Lung (tissue), 12 donors: ENCODE results near the gene L3MBTL2. TPM values are rescaled to one million over a fixed set of nuclear protein-coding genes. Genes with fewer than 3 reads are reported as not detected.

ENCODE experiments used
- ATAC-seq: fragments of 200-7000 bp; cut with Tn5 transposase; one replicate; pipeline ENCODE4 v1.9.1; 2020; ENCODE audit warnings: moderate number of reproducible peaks; ENCODE audit not compliant: insufficient read depth, low FRiP score
- DNase-seq, 3 donors: peaks; one replicate each; pipeline ENCODE4 v3.0.0-alpha.2; 2013 to 2017
- H3K27ac ChIP-seq, 2 donors: one replicate each; pipeline ENCODE4 v1.5.1; 2013; ENCODE audit warnings: mild to moderate bottlenecking in 2 of 2, moderate library complexity in 2 of 2, control low read depth in 1 of 2, inconsistent platforms in 1 of 2, low read depth in 1 of 2, low read length in 1 of 2
- H3K27me3 ChIP-seq, 3 donors: one replicate each; pipeline ENCODE4 v1.5.1; 2013; ENCODE audit warnings: low read length in 2 of 3; ENCODE audit not compliant: control insufficient read depth in 3 of 3, insufficient read depth in 3 of 3
- H3K36me3 ChIP-seq, 4 donors: one replicate each; pipeline ENCODE4 v1.5.1; 2013; ENCODE audit warnings: low read length in 4 of 4, mild to moderate bottlenecking in 1 of 4, moderate library complexity in 1 of 4; ENCODE audit not compliant: control insufficient read depth in 4 of 4, insufficient read depth in 4 of 4
- H3K4me1 ChIP-seq, 5 donors: one replicate each; pipeline ENCODE4 v1.5.1; 2013; ENCODE audit warnings: low read length in 5 of 5, mild to moderate bottlenecking in 2 of 5, moderate library complexity in 1 of 5; ENCODE audit not compliant: control insufficient read depth in 5 of 5, insufficient read depth in 5 of 5
- H3K4me3 ChIP-seq: one replicate; pipeline ENCODE4 v1.5.1; 2013; ENCODE audit warnings: mild to moderate bottlenecking, control low read depth, moderate library complexity
- H3K9ac ChIP-seq, 2 donors: one replicate each; pipeline ENCODE4 v1.5.1; 2013; ENCODE audit warnings: low read length in 2 of 2, control low read depth in 1 of 2; ENCODE audit not compliant: insufficient read depth in 1 of 2
- H3K9me3 ChIP-seq, 4 donors: one replicate each; pipeline ENCODE4 v1.5.1; 2013; ENCODE audit warnings: low read length in 3 of 4, mild to moderate bottlenecking in 1 of 4, moderate library complexity in 1 of 4; ENCODE audit not compliant: control insufficient read depth in 4 of 4, insufficient read depth in 3 of 4
- WGBS, 2 donors: extraction: QIAGEN DNeasy Blood & Tissue Kit; methylation state at CpG; one replicate each; pipeline ENCODE4 v1.1.7; 2013; 5-methylcytosine and 5-hydroxymethylcytosine counted together
- polyA plus RNA-seq, 2 donors: library from polyadenylated mRNA; stranded (reverse); fragments of 200-250 nt; gene quantifications; one replicate each; pipeline ENCODE4 v1.2.1, GENCODE V29; 2013
- total RNA-seq, 2 donors: library from RNA; depleted of rRNA in 1 of 2; stranded (reverse); fragments of >200 nt in 1 of 2; gene quantifications; one replicate each; pipeline ENCODE4 v1.2.1, GENCODE V29; 2014 to 2021
- TF ChIP-seq, protein P1 (sequence below): IDR thresholded peaks from 2 replicates; pipeline ENCODE4 v1.5.1; 2012; ENCODE audit warnings: mild to moderate bottlenecking; ENCODE audit errors: control extremely low read depth, extremely low read depth
- donor health status: control.
- donor health status: control.
- donor health status: Bipolar disorder and iron deficiency.
- donor health status: healthy.
- donor health status: DM: yes; HTN: yes; CAD: no.

Gene L3MBTL2
- total and polyA plus RNA-seq, 4 donors = 11.2 to 28.6 (median 19.6) TPM

GRCh38 chr22:41243361-41243760, 38.2 kb downstream of the L3MBTL2 start:
- 95% methylated on average over 6 of the region's 6 CpGs for WGBS, 2 donors
- TF ChIP-seq, protein P1, sequence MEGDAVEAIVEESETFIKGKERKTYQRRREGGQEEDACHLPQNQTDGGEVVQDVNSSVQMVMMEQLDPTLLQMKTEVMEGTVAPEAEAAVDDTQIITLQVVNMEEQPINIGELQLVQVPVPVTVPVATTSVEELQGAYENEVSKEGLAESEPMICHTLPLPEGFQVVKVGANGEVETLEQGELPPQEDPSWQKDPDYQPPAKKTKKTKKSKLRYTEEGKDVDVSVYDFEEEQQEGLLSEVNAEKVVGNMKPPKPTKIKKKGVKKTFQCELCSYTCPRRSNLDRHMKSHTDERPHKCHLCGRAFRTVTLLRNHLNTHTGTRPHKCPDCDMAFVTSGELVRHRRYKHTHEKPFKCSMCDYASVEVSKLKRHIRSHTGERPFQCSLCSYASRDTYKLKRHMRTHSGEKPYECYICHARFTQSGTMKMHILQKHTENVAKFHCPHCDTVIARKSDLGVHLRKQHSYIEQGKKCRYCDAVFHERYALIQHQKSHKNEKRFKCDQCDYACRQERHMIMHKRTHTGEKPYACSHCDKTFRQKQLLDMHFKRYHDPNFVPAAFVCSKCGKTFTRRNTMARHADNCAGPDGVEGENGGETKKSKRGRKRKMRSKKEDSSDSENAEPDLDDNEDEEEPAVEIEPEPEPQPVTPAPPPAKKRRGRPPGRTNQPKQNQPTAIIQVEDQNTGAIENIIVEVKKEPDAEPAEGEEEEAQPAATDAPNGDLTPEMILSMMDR = no peak
- peaks cover 0 to 30% (median 7%) of the 10 kb centered on the region in 4 donors for H3K36me3 ChIP-seq
- peaks cover 0 to 1% (median 0%) of the 10 kb centered on the region in 5 donors for H3K4me1 ChIP-seq
- no peak for ATAC-seq
- H3K4me3 ChIP-seq = no peak overlapping the region
- H3K9ac ChIP-seq = no peak overlapping the region
- H3K27me3 ChIP-seq = no peaks in the 10 kb centered on the region
- no peaks in the 10 kb centered on the region for H3K9me3 ChIP-seq
- DNase-seq = no peak
- H3K27ac ChIP-seq = no peak overlapping the region

- H3K27ac ChIP-seq = no peak overlapping the region
- DNase-seq = no peak
- no peak overlapping the region for H3K9ac ChIP-seq
- peaks cover 11 to 56% (median 21%) of the 10 kb centered on the region in 4 donors for H3K36me3 ChIP-seq
- H3K4me3 ChIP-seq = no peak overlapping the region
- no peaks in the 10 kb centered on the region for H3K9me3 ChIP-seq
- no peak for ATAC-seq
- WGBS, 2 donors = 88 to 90% methylated on average over 20 to 21 of the region's 21 CpGs
- H3K27me3 ChIP-seq = no peaks in the 10 kb centered on the region
- TF ChIP-seq, protein P1 = no peak
- H3K4me1 ChIP-seq = no peaks in the 10 kb centered on the region
These were observed 40.9 kb downstream of the L3MBTL2 start for GRCh38 chr22:41245917-41246499.

DNA sequence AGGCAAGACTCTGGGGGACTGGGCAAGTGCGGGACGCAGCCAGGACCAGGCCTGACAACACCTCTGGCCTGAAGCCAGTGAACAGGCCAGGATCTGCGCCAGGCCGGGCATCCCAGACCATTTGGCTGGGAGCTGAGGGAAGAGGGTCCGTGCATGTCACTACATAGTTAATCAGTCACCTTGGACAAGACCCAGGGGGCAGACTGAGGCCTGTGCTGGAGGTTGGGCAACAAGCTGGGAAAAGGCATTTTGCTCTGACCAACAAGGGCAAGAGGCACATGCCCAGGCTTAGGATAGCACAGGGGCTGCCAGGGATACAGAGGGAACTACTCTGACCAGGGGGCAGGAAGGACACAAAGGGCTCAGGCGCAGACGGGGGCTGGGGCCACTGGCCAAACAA, 42.6 kb downstream of the L3MBTL2 start:
- Histone ChIP-seq H3K36me3 (peaks cover 14 to 65% (median 25%) of the 10 kb centered on the region in 4 donors), H3K4me3 (no peak overlapping the region), H3K4me1 (no peaks in the 10 kb centered on the region), H3K9ac (no peak overlapping the region), H3K27me3 (no peaks in the 10 kb centered on the region), H3K9me3 (no peaks in the 10 kb centered on the region), H3K27ac (no peak overlapping the region)
- 85 to 95% methylated on average over 7 of the region's 7 CpGs for WGBS, 2 donors
- DNase-seq (no peak), ATAC-seq (no peak)
- TF ChIP-seq, protein P1 = no peak

DNA sequence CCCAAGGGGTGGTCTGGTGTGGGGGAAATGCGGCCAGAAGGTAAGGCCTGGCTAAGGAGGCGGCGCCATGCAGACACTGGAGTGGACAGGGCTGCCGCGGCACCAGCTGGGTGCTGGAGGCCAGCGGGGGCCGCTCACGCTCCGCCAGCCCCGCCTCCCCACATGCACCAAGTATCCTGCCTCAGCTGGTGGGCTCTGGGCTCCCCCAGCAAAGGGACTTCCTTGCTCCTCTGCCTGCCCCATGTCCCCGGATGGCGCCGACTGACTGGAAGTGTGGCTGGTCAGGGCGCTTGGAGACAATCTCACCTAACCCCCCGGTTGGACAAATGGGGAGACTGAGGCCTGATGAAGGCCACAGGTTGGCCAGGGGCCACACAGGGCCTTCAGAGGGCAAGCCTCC, 43.2 kb downstream of the L3MBTL2 start:
- H3K4me3 ChIP-seq = no peak overlapping the region
- peaks cover 14 to 71% (median 25%) of the 10 kb centered on the region in 4 donors for H3K36me3 ChIP-seq
- H3K4me1 ChIP-seq = no peaks in the 10 kb centered on the region
- TF ChIP-seq, protein P1 = no peak
- no peak overlapping the region for H3K27ac ChIP-seq
- DNase-seq (no peak), ATAC-seq (no peak)
- 94 to 95% methylated on average over 15 of the region's 15 CpGs for WGBS, 2 donors
- no peak overlapping the region for H3K9ac ChIP-seq
- no peaks in the 10 kb centered on the region for H3K9me3 ChIP-seq
- no peaks in the 10 kb centered on the region for H3K27me3 ChIP-seq
